Mesendoderm (in vitro differentiated cells): ENCODE results near the gene FAM151B.
A peak's percentile ranks its signal among the peaks of the same experiment; 100 is the strongest.
"Not testable (repeated sequence)": the region's sequence is repeated elsewhere in the genome, so short reads cannot be mapped to it uniquely, and the experiment has no call there.

Experiments
- DNase-seq: peaks from one replicate; pipeline ENCODE4 v3.0.0; 2013
- H2AK5ac ChIP-seq: 2 replicates; pipeline ENCODE4 v1.6.1; 2013; ENCODE audit warnings: low read length, inconsistent platforms
- H2BK120ac ChIP-seq: 2 replicates; pipeline ENCODE4 v1.6.1; 2013; ENCODE audit warnings: low read depth, mild to moderate bottlenecking, low read length, moderate library complexity, mixed read lengths
- H2BK15ac ChIP-seq: replicated peaks from 2 replicates; pipeline ENCODE4 v1.6.1; 2013; ENCODE audit warnings: low read depth, mild to moderate bottlenecking, moderate library complexity
- H2BK5ac ChIP-seq: 2 replicates; pipeline ENCODE4 v1.6.1; 2013; ENCODE audit warnings: low read length, inconsistent platforms
- H3K18ac ChIP-seq: 2 replicates; pipeline ENCODE4 v1.6.1; 2013; ENCODE audit warnings: mild to moderate bottlenecking, low read length, mixed read lengths
- H3K23ac ChIP-seq: one replicate; pipeline ENCODE4 v1.6.1; 2013; ENCODE audit warnings: low read length
- H3K27ac ChIP-seq: 2 replicates; pipeline ENCODE4 v1.5.1; 2013; ENCODE audit warnings: low read depth, mild to moderate bottlenecking, inconsistent platforms, low read length, moderate library complexity
- H3K27me3 ChIP-seq: 2 replicates; pipeline ENCODE4 v1.6.1; 2013; ENCODE audit warnings: low read length, control low read depth, mild to moderate bottlenecking, inconsistent platforms; ENCODE audit not compliant: insufficient read depth, poor library complexity
- H3K36me3 ChIP-seq: 2 replicates; pipeline ENCODE4 v1.6.1; 2013; ENCODE audit warnings: low read length, inconsistent platforms; ENCODE audit not compliant: control insufficient read depth, insufficient read depth
- H3K4ac ChIP-seq: one replicate; pipeline ENCODE4 v1.6.1; 2013; ENCODE audit warnings: low read depth, mild to moderate bottlenecking, low read length, moderate library complexity
- H3K4me1 ChIP-seq: 2 replicates; pipeline ENCODE4 v1.6.1; 2013; ENCODE audit warnings: low read depth, low read length, inconsistent platforms; ENCODE audit not compliant: control insufficient read depth
- H3K4me2 ChIP-seq: 2 replicates; pipeline ENCODE4 v1.6.1; 2013; ENCODE audit warnings: low read length
- H3K4me3 ChIP-seq: 2 replicates; pipeline ENCODE4 v1.5.1; 2013; ENCODE audit warnings: mild to moderate bottlenecking, low read length
- H3K56ac ChIP-seq: one replicate; pipeline ENCODE4 v1.6.1; 2013; ENCODE audit warnings: low read length
- H3K79me1 ChIP-seq: 2 replicates; pipeline ENCODE4 v1.6.1; 2013; ENCODE audit warnings: low read length, inconsistent platforms
- H3K79me2 ChIP-seq: 2 replicates; pipeline ENCODE4 v1.6.1; 2013; ENCODE audit warnings: mild to moderate bottlenecking, low read length; ENCODE audit not compliant: control insufficient read depth, insufficient read depth
- H3K9ac ChIP-seq: 2 replicates; pipeline ENCODE4 v1.6.1; 2013; ENCODE audit warnings: low read length, inconsistent platforms
- H4K5ac ChIP-seq: one replicate; pipeline ENCODE4 v1.6.1; 2013; ENCODE audit warnings: low read length
- H4K8ac ChIP-seq: one replicate; pipeline ENCODE4 v1.6.1; 2013; ENCODE audit warnings: low read depth, mild to moderate bottlenecking, control low read depth, low read length, moderate library complexity
- WGBS: extraction: QIAGEN DNeasy Blood & Tissue Kit; methylation state at CpG from one replicate; pipeline ENCODE4 v1.1.7; 2013; ENCODE audit warnings: low lambda C conversion rate, missing lambda C conversion rate; ENCODE audit not compliant: insufficient coverage; ENCODE audit errors: extremely low coverage; 5-methylcytosine and 5-hydroxymethylcytosine counted together

Gene FAM151B

GRCh38 chr5:80491296-80491695, 3.4 kb downstream of the FAM151B start:
- H3K56ac ChIP-seq, result no peak overlapping the region
- no peaks in the 10 kb centered on the region for H3K36me3 ChIP-seq
- no CpG with 5 or more reads among the region's 3 CpGs for WGBS
- no peak overlapping the region for H2BK120ac ChIP-seq
- H3K79me2 ChIP-seq, result no peaks in the 10 kb centered on the region
- no peak overlapping the region for H2BK15ac ChIP-seq
- no peak overlapping the region for H3K9ac ChIP-seq
- H4K5ac ChIP-seq, result no peak overlapping the region
- H3K79me1 ChIP-seq, result no peaks in the 10 kb centered on the region
- no peak overlapping the region for H2AK5ac ChIP-seq
- H4K8ac ChIP-seq, result no peak overlapping the region
- no peaks in the 10 kb centered on the region for H3K4me1 ChIP-seq
- no peak overlapping the region for H3K4me3 ChIP-seq
- no peak overlapping the region for H3K4me2 ChIP-seq
- no peak for DNase-seq
- no peak overlapping the region for H3K23ac ChIP-seq
- no peak overlapping the region for H2BK5ac ChIP-seq
- no peak overlapping the region for H3K27ac ChIP-seq
- no peak overlapping the region for H3K18ac ChIP-seq
- no peak overlapping the region for H3K4ac ChIP-seq
- H3K27me3 ChIP-seq, result no peaks in the 10 kb centered on the region

- Histone ChIP-seq H3K9ac (no peak overlapping the region), H2BK120ac (no peak overlapping the region), H3K4me1 (no peaks in the 10 kb centered on the region), H3K79me2 (no peaks in the 10 kb centered on the region), H3K56ac (no peak overlapping the region), H2BK15ac (no peak overlapping the region), H2AK5ac (no peak overlapping the region), H3K36me3 (no peaks in the 10 kb centered on the region), H3K79me1 (no peaks in the 10 kb centered on the region), H2BK5ac (no peak overlapping the region), H3K4me2 (no peak overlapping the region), H3K4ac (no peak overlapping the region), H4K5ac (no peak overlapping the region), H3K4me3 (no peak overlapping the region), H3K27me3 (no peaks in the 10 kb centered on the region), H3K27ac (no peak overlapping the region), H3K18ac (no peak overlapping the region), H4K8ac (no peak overlapping the region), H3K23ac (no peak overlapping the region)
- DNase-seq, result no peak
- no CpG with 5 or more reads among the region's 3 CpGs for WGBS
Measured at GRCh38 chr5:80492741-80493140, 4.8 kb downstream of the FAM151B start.

DNA sequence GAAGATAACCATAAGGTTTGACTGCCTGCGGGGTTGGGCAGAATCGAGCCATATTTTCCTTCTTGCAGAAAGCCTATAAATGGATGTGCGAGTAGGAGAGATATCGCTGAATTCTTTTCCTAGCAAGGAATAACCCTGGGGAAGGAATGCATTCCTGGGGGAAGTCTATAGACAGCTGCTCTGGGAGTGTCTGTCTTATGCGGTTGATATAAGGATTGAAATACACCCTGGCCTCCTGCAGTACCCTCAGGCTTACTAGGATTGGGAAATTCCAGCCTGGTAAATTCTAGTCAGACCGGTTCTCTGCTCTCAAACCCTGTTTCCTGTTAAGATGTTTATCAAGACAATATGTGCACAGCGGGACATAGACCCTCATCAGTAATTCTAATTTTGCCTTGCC, 5.5 kb downstream of the FAM151B start:
- not testable (repeated sequence) for H3K36me3 ChIP-seq, H3K4me3 ChIP-seq, H3K18ac ChIP-seq, H3K9ac ChIP-seq, H3K4ac ChIP-seq, H4K8ac ChIP-seq, H3K4me2 ChIP-seq, H3K79me1 ChIP-seq, H2AK5ac ChIP-seq, H3K27ac ChIP-seq, H3K27me3 ChIP-seq, H4K5ac ChIP-seq, H3K56ac ChIP-seq, H2BK5ac ChIP-seq, H2BK15ac ChIP-seq, H3K4me1 ChIP-seq, H3K23ac ChIP-seq, H2BK120ac ChIP-seq, H3K79me2 ChIP-seq
- no CpG with 5 or more reads among the region's 7 CpGs for WGBS
- DNase-seq, result peak; percentile 40

GRCh38 chr5:80495891-80496290, 8.0 kb downstream of the FAM151B start:
- Histone ChIP-seq H2BK120ac (no peak overlapping the region), H2BK15ac (no peak overlapping the region), H2BK5ac (no peak overlapping the region), H3K36me3 (no peaks in the 10 kb centered on the region), H3K18ac (no peak overlapping the region), H3K79me2 (no peaks in the 10 kb centered on the region), H3K4me3 (no peak overlapping the region), H4K8ac (no peak overlapping the region), H3K27ac (no peak overlapping the region), H3K23ac (no peak overlapping the region), H3K4me1 (no peaks in the 10 kb centered on the region), H2AK5ac (no peak overlapping the region), H3K9ac (no peak overlapping the region), H3K27me3 (no peaks in the 10 kb centered on the region), H3K4me2 (no peak overlapping the region), H4K5ac (no peak overlapping the region), H3K4ac (no peak overlapping the region), H3K56ac (no peak overlapping the region), H3K79me1 (no peaks in the 10 kb centered on the region)
- no peak for DNase-seq
- WGBS, result no CpG with 5 or more reads among the region's 2 CpGs

DNA sequence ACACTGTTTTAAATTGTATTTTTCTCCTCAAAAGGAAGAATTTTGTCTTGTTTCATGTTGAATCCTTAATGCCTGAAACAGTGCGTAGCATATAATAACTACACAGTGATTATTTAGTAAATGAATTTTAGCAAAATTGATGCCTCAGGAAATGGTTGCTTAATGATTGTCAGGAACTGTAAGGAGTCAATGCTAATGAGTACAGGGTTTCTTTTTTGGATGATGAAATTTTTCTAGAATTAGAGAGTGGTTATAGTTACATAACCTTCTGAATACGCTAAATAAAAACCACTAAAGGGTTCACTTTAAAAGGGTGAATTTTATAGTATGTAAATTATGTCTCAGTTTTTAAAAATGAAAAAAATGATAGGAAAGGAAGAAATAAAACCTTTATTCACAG, 14.9 kb downstream of the FAM151B start:
- Histone ChIP-seq H4K5ac (no peak overlapping the region), H3K79me2 (no peaks in the 10 kb centered on the region), H3K79me1 (no peaks in the 10 kb centered on the region), H3K27ac (no peak overlapping the region), H3K18ac (no peak overlapping the region), H2AK5ac (no peak overlapping the region), H3K36me3 (no peaks in the 10 kb centered on the region), H3K27me3 (no peaks in the 10 kb centered on the region), H3K9ac (no peak overlapping the region), H2BK15ac (no peak overlapping the region), H3K56ac (no peak overlapping the region), H2BK5ac (no peak overlapping the region), H3K23ac (no peak overlapping the region), H3K4me2 (no peak overlapping the region), H3K4me1 (no peaks in the 10 kb centered on the region), H3K4ac (no peak overlapping the region), H3K4me3 (no peak overlapping the region), H4K8ac (no peak overlapping the region), H2BK120ac (no peak overlapping the region)
- no CpG with 5 or more reads among the region's 2 CpGs for WGBS
- DNase-seq, result no peak

GRCh38 chr5:80503641-80504040, 15.7 kb downstream of the FAM151B start:
- no peak overlapping the region for H2BK120ac ChIP-seq
- no peak overlapping the region for H3K4me2 ChIP-seq
- no peaks in the 10 kb centered on the region for H3K36me3 ChIP-seq
- no peak overlapping the region for H3K27ac ChIP-seq
- no peak for DNase-seq
- WGBS, result no CpG with 5 or more reads among the region's 1 CpG
- no peak overlapping the region for H2BK5ac ChIP-seq
- H3K4me3 ChIP-seq, result no peak overlapping the region
- H3K23ac ChIP-seq, result no peak overlapping the region
- no peak overlapping the region for H4K8ac ChIP-seq
- H3K79me1 ChIP-seq, result no peaks in the 10 kb centered on the region
- no peak overlapping the region for H2AK5ac ChIP-seq
- H2BK15ac ChIP-seq, result no peak overlapping the region
- H3K56ac ChIP-seq, result no peak overlapping the region
- no peak overlapping the region for H3K4ac ChIP-seq
- no peaks in the 10 kb centered on the region for H3K4me1 ChIP-seq
- H3K18ac ChIP-seq, result no peak overlapping the region
- H3K79me2 ChIP-seq, result no peaks in the 10 kb centered on the region
- H3K27me3 ChIP-seq, result no peaks in the 10 kb centered on the region
- no peak overlapping the region for H4K5ac ChIP-seq
- no peak overlapping the region for H3K9ac ChIP-seq
